GM23338 (cell line): ENCODE measurements around the gene GFI1B. TPM values are rescaled to one million over a fixed set of nuclear protein-coding genes. Genes with fewer than 3 reads are reported as not detected.

Source experiments
- ATAC-seq: fragments of 200-7000 bp; cut with Tn5 transposase; 3 replicates; pipeline ENCODE4 v1.9.1; 2020
- DNase-seq: peaks from one replicate; pipeline ENCODE4 v3.0.0-alpha.2; 2015; ENCODE audit warnings: low spot score
- H2AFZ ChIP-seq: fragments of 200-600 bp; sonication (generic); 2 replicates; pipeline ENCODE4 v1.8.0; 2016; ENCODE audit warnings: antibody characterized with exemption, mild to moderate bottlenecking, moderate library complexity
- H3F3A ChIP-seq: fragments of 200-600 bp; sonication (generic); replicated peaks from 2 replicates; pipeline ENCODE4 v1.8.0; 2017; ENCODE audit warnings: antibody characterized with exemption, mixed run types, low read depth
- H3K27ac ChIP-seq: fragments of 200-600 bp; sonication (generic); 2 replicates; pipeline ENCODE4 v1.6.1; 2016; ENCODE audit warnings: low read depth
- H3K27me3 ChIP-seq: fragments of 200-600 bp; sonication (generic); 2 replicates; pipeline ENCODE4 v1.8.0; 2016; ENCODE audit warnings: mild to moderate bottlenecking, mixed run types, moderate library complexity; ENCODE audit not compliant: insufficient read depth
- H3K36me3 ChIP-seq: fragments of 200-600 bp; sonication (generic); 2 replicates; pipeline ENCODE4 v1.8.0; 2016; ENCODE audit warnings: mild to moderate bottlenecking; ENCODE audit not compliant: insufficient read depth
- H3K4me1 ChIP-seq: fragments of 200-600 bp; sonication (generic); 2 replicates; pipeline ENCODE4 v1.8.0; 2016; ENCODE audit warnings: mild to moderate bottlenecking, moderate library complexity; ENCODE audit not compliant: insufficient read depth
- H3K4me2 ChIP-seq: fragments of 200-600 bp; sonication (generic); 2 replicates; pipeline ENCODE4 v1.7.1; 2017; ENCODE audit warnings: mixed run types
- H3K4me3 ChIP-seq: fragments of 200-600 bp; sonication (generic); 2 replicates; pipeline ENCODE4 v1.6.1; 2016; ENCODE audit warnings: mixed run types
- H3K79me2 ChIP-seq: fragments of 200-600 bp; sonication (generic); replicated peaks from 2 replicates; pipeline ENCODE4 v1.8.0; 2017; ENCODE audit warnings: mild to moderate bottlenecking; ENCODE audit not compliant: insufficient read depth
- H3K9me2 ChIP-seq: fragments of 200-600 bp; sonication (generic); 2 replicates; pipeline ENCODE4 v1.8.0; 2017; ENCODE audit not compliant: insufficient read depth
- H4K20me1 ChIP-seq: fragments of 200-600 bp; sonication (generic); replicated peaks from 2 replicates; pipeline ENCODE4 v1.8.0; 2017; ENCODE audit warnings: mild to moderate bottlenecking; ENCODE audit not compliant: insufficient read depth
- H3K27ac Mint-ChIP-seq: 2 replicates; pipeline ENCODE4 v1.8.0; 2020; ENCODE audit warnings: inconsistent platforms, mild to moderate bottlenecking, moderate library complexity, mixed read lengths
- H3K27me3 Mint-ChIP-seq: 3 replicates; pipeline ENCODE4 v1.8.0; 2022; ENCODE audit warnings: low read depth, mild to moderate bottlenecking, moderate library complexity, mixed read lengths, inconsistent platforms; ENCODE audit not compliant: insufficient read depth, poor library complexity
- H3K36me3 Mint-ChIP-seq: 3 replicates; pipeline ENCODE4 v1.8.0; 2021; ENCODE audit warnings: low read depth, mild to moderate bottlenecking, inconsistent platforms, moderate library complexity, mixed read lengths
- H3K4me1 Mint-ChIP-seq: 3 replicates; pipeline ENCODE4 v1.8.0; 2020; ENCODE audit warnings: mild to moderate bottlenecking, inconsistent platforms, mixed read lengths
- H3K4me3 Mint-ChIP-seq: 3 replicates; pipeline ENCODE4 v1.8.0; 2021; ENCODE audit warnings: moderate library complexity, mild to moderate bottlenecking, inconsistent platforms, mixed read lengths
- H3K9me3 Mint-ChIP-seq: 3 replicates; pipeline ENCODE4 v1.8.0; 2020; ENCODE audit warnings: moderate library complexity, mild to moderate bottlenecking, inconsistent platforms, mixed read lengths
- CREB1 ChIP-seq: fragments of 250-450 bp; sonication (Bioruptor Pico); IDR thresholded peaks from 2 replicates; pipeline ENCODE4 v1.5.0; 2020; ENCODE audit warnings: low read depth, mild to moderate bottlenecking, moderate library complexity
- CTCF ChIP-seq, 2 experiments: fragments of 200-600 bp in 1 of 2; sonication (generic) in 1 of 2; conservative IDR thresholded peaks; 2 replicates each; pipeline versions ENCODE4 v1.5.1 to v1.6.1; 2016 to 2017; ENCODE audit warnings: antibody characterized with exemption in 2 of 2, low read depth in 2 of 2, mild to moderate bottlenecking in 2 of 2, moderate library complexity in 1 of 2
- EZH2 ChIP-seq: fragments of 200-600 bp; sonication (generic); IDR thresholded peaks from one replicate; pipeline ENCODE4 v1.8.0; 2017; ENCODE audit warnings: antibody characterized with exemption, mild to moderate bottlenecking, low read depth; ENCODE audit not compliant: unreplicated experiment
- NANOG ChIP-seq: IDR thresholded peaks from 2 replicates; pipeline ENCODE4 v1.6.1; 2016; ENCODE audit warnings: antibody characterized with exemption, borderline replicate concordance
- POLR2AphosphoS5 ChIP-seq: IDR thresholded peaks from 2 replicates; pipeline ENCODE4 v1.6.1; 2016; ENCODE audit warnings: antibody characterized with exemption, low read depth
- REST ChIP-seq: IDR thresholded peaks from one replicate; pipeline ENCODE4 v1.6.1; 2018; ENCODE audit warnings: antibody characterized with exemption; ENCODE audit not compliant: unreplicated experiment
- STAT1 ChIP-seq: IDR thresholded peaks from one replicate; pipeline ENCODE4 v1.6.1; 2016; ENCODE audit warnings: antibody characterized with exemption; ENCODE audit not compliant: unreplicated experiment
- ZNF114 ChIP-seq: fragments of 250-450 bp; sonication (Bioruptor Pico); IDR thresholded peaks from 2 replicates; pipeline ENCODE4 v1.5.0; 2020; ENCODE audit warnings: mild to moderate bottlenecking, moderate library complexity
- ZNF462 ChIP-seq: fragments of 250-450 bp; sonication (Bioruptor Pico); IDR thresholded peaks from 2 replicates; pipeline ENCODE4 v1.5.0; 2020; ENCODE audit warnings: mild to moderate bottlenecking, moderate library complexity
- polyA plus RNA-seq: library from polyadenylated mRNA; unstranded; fragments of >200 nt; fragmentation: Nextera tagmentation; extraction: Ambion mirVana; gene quantifications from 2 replicates; pipeline ENCODE4 v1.2.1, GENCODE V29; 2016
- total RNA-seq: library from RNA; depleted of rRNA; stranded (reverse); fragments of >200 nt; shearing (Covaris generic); gene quantifications from 2 replicates; pipeline ENCODE4 v1.2.3, GENCODE V29; 2014

GFI1B gene
- total and polyA plus RNA-seq, 2 experiments from 2014 or later: 0.38 TPM; not detected in 1

GRCh38 chr9:132993511-132993939 is 15.0 kb downstream of the GFI1B start (continued):
- TF ChIP-seq ZNF462: no peak
- no peak for TF ChIP-seq EZH2
- TF ChIP-seq STAT1: no peak
- no peak for TF ChIP-seq POLR2AphosphoS5

- H3K4me3 Mint-ChIP-seq: no peak overlapping the region
- H3K27me3 Mint-ChIP-seq: peaks cover 13% of the 10 kb centered on the region
- Histone ChIP-seq H3K4me3 (no peak overlapping the region), H3K4me2 (peak overlapping the region; percentile 60; the same call in 1 of the 2 replicates), H3F3A (no peaks in the 10 kb centered on the region), H3K36me3 (no peaks in the 10 kb centered on the region), H4K20me1 (no peaks in the 10 kb centered on the region), H3K4me1 (peaks cover 13% of the 10 kb centered on the region; the same call in 1 of the 2 replicates), H3K27ac (no peak overlapping the region), H2AFZ (peak overlapping the region; percentile 85), H3K9me2 (no peaks in the 10 kb centered on the region), H3K27me3 (no peaks in the 10 kb centered on the region), H3K79me2 (no peaks in the 10 kb centered on the region)
- ATAC-seq (peak; percentile 41), DNase-seq (peak; percentile 19)
- no peaks in the 10 kb centered on the region; the same call in 2 of the 3 replicates for H3K36me3 Mint-ChIP-seq
- no peak for TF ChIP-seq REST
- TF ChIP-seq CTCF (conservative IDR thresholded peaks at IDR 0.05; ENCODE audit: low read depth in 2 of 2): no peak
- TF ChIP-seq NANOG: no peak
- TF ChIP-seq ZNF114 (CRISPR knock-in tag): no peak
- TF ChIP-seq CREB1 (CRISPR knock-in tag): no peak
- peaks cover 30% of the 10 kb centered on the region for H3K4me1 Mint-ChIP-seq
- H3K9me3 Mint-ChIP-seq: no peaks in the 10 kb centered on the region
- no peak overlapping the region; the same call in 1 of the 2 replicates for H3K27ac Mint-ChIP-seq
Measured at GRCh38 chr9:132994410-132995120, 16.1 kb downstream of the GFI1B start.
